ENCODE data around the gene LITAF.
A peak's percentile ranks its signal among the peaks of the same experiment; 100 is the strongest.
"Not testable (repeated sequence)": the region's sequence is repeated elsewhere in the genome, so short reads cannot be mapped to it uniquely, and the experiment has no call there.

LITAF gene

GRCh38 chr16:11620243-11621003, 33.7 kb upstream of the LITAF start:
- DNase-seq = no peak

DNA sequence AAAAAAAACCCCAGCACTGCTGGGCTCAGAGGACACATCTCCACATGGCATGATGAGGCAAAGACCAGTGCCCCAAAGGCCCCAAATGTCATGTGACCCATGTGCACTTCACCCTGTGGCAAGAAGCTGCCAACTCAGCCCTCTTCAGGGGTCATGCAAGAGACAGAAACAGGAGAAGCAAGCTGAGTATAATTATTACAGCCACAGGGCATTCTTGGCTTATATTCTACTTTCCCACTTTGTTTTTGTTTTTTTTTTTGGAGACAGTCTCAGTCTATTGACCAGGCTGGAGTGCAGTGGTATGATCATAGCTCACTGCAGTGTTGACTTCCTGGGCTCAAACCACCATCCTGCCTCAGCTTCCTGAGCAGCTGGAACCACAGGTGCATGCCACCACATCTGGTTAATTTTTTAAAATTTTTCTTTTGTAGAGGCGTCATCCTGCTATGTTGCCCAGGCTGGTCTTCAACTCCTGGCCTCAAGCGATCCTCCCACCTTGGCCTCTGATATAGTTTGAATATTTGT, 32.7 kb upstream of the LITAF start:
- DNase-seq = no peak

- no peak for DNase-seq
Observed at GRCh38 chr16:11618107-11618717, 31.5 kb upstream of the LITAF start.

- no peak for DNase-seq
Observed at GRCh38 chr16:11615748-11616447, 29.2 kb upstream of the LITAF start.

- DNase-seq = no peak
Observed at GRCh38 chr16:11614587-11615175, 28.0 kb upstream of the LITAF start.

- no peak for DNase-seq
Observed at GRCh38 chr16:11613381-11614303, 26.9 kb upstream of the LITAF start.

DNA sequence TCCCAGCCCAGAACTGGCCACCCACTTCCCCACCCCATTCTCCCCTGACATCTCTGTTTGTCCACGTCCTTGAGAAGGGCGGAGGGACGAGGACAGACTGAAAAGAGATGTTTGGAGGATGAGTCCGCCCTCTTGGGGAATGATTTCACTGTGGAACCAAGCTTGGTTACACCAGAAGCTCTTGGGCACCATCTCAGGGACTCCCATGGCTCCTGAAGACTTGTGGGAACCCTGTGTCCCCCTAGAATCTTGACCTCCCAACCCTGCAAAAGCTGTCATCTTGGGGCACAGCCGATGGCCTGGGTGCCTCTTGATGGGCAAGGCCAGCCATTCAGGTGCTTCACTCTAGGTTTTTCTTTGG, 25.9 kb upstream of the LITAF start:
- no peak for DNase-seq

DNA sequence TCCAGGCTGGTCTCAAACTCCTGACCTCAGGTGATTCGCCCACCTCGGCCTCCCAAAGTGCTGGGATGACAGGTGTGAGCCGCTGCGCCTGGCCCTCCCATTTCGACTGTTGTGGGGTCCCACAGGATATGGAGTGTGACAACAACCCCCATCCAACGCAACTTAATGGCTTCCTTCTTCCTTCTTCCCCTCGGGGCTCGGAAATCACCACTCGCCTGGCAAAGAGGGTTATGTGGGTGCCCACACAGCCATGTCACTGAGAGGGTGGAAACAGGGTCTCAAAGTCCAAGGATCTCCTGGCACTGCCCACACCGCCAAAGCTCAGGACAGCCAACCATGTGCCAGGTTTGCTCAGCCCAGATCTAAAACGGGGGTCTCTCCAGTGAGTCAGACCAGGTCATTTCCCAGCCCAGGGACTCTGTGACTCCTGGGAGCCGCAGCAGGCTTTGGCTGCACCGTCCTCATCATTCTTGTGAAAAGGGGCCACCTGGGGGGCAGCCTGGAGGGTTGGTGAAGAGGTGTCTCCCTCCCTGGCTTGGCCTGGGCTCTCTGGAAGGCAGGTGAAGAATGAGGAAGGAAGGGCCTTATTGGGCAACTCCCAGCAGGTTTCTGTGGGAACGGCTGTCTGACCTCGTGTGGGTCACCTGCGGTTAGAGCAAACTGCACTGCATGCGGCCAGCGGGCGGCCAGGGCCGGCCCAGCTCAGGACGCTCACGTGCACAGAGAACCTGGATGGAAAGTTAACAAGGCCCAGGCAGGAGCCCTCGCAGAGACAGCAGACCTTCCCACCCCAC, 25.3 kb upstream of the LITAF start:
- DNase-seq = no peak

DNA sequence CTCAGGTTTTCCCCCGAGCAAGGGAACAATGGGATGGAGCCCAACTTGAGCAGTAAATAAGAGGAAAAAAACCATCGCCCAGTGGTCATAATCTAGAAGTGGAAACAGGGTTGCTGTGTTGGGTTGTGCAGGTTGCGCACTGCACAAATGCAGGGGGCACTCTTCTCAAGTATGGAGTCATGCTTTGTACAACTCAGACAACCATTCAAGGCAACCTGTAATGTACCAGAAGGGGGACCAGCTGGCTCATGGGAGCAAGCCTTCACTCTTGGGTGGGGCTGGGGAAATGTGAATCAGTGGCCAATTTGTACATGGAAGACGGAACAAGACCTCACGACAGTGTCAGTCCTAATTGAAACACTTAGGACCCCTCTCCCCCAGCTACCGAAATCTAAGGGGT, 23.9 kb upstream of the LITAF start:
- DNase-seq = no peak

DNA sequence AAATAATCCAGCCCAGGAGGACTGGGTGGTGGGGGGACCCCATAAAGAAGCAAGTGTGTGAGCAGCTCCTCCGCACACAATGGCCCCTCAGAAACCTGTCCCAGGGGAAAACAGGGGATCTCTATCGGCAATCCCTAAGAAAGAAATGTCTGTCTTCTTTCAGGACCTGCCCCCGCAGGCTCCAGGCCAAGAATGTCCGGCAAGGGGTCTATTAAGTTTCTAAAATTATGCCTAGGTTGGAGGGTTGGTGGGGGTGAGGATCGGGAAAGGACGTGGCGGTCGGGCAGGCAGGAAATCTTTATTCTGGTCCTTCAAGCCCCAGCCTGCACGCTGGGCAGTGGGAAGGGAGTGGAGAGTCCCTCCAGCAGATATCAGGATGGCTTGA, 23.4 kb upstream of the LITAF start:
- no peak for DNase-seq

GRCh38 chr16:11609474-11610120, 22.9 kb upstream of the LITAF start:
- DNase-seq = no peak

DNA sequence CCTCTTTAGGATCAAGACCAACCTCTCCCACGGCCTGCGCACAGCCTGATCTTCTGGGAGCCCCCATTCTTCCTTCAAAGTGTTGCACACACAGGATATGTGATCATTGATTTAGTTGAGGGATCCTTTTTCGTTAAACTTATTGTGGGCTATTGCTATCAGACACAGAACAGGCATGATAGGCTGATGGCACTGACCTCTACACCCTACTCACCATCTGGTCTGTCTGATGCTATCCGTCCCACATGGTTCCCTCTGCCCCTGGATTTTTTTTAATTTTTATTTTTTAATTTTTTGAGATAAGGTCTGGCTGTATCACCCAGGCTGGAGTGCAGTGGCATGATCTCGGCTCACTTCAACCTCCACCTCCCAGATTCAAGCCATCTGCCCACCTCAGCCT, 19.2 kb upstream of the LITAF start:
- DNase-seq = no peak

GRCh38 chr16:11605564-11605886, 18.8 kb upstream of the LITAF start:
- DNase-seq = no peak

DNA sequence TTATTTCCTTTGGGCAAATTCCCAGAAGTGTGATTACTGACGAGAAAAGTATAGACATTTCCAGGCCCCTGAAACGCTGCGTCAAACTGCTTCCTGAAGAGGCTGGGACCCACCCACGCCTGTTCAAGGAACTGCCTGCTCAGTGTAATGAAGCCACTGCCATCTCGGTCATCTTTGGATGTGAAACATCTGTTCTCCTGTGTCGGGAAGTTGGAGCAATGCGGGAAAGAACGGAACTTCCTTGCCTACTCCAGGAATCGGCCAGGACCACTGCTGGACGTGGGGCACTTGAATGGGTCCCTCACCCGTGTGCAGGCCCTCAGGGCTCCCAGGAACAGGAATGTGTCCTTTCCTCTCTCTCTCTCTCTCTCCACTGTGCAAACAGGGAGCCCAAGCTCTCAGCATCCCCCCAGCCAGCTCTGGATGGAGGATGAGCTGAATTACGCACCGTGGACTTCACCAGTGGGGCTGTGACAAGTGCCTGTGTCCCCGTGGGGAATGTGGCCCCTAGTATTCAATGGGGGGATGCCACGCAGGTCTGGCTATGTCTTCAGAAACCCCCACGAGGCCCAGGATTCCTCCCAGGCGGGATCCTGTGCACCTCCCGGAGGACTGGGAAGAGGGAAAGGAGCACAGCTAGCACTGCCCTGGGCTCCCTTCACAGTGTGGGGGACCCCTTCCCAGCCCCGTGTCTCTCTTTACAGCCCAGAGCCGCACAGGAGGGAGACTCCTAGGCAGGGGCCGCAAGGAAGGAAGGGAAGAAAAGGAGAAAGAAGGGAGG, 18.3 kb upstream of the LITAF start:
- DNase-seq = no peak

- not testable (repeated sequence) for DNase-seq
Observed at GRCh38 chr16:11604296-11604695, 17.6 kb upstream of the LITAF start.

DNA sequence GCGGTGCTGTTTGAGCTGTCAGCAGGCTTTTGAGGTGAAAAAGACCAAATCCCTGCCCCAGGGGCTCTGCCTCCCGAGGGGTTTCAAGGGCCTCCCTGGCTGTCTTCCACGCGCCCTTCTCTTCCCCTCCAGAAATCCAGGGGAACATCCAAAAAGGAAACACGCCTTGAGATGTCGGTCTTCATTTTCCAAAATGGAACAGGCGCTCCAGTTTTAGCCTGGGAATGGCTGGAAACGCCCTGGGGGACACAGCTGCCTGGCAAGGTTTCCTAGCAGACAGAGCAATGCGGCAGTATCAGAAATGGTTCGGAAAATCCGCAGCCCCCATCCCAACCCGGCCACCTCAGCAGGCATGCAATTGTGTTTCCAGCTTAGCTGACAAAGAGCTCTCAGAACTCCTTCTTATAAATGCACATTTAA, 16.6 kb upstream of the LITAF start:
- no peak for DNase-seq

GRCh38 chr16:11602321-11602720, 15.6 kb upstream of the LITAF start:
- DNase-seq = peak; percentile 82

GRCh38 chr16:11601911-11602310, 15.2 kb upstream of the LITAF start:
- no peak for DNase-seq

- no peak for DNase-seq
Observed at GRCh38 chr16:11601425-11601824, 14.7 kb upstream of the LITAF start.

GRCh38 chr16:11599579-11599978, 12.9 kb upstream of the LITAF start:
- no peak for DNase-seq
